Measurements from ENCODE around the gene BTLA.

DNA sequence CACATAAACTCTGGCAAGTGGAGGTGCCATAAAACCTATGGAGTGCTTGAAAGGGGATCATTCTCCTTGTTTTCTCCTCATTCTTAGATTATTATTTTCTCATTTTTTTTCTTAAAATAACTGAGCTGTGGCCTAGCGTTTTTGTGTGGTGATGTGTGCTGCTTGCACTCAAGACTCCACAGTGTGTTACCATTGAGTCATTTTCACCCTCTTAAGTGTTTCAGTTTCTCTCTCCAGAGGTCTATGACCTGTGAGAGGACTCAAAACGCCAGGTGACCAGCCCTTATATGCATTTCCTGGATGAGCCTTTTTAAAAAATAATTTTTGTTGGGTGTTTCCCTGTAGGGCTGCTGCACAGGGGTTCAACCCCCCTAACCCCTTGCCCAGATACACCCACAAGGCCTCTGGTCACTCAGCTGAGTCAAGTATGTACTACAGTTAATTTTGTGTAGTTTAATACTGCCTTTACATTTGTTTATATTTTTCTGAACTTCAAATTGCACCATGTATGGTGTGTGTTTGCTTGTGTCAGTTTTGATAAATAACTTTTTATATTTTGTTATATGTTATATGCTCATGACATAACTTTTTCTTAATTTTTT, 15.4 kb upstream of the BTLA start:
- TF ChIP-seq, protein P1, sequence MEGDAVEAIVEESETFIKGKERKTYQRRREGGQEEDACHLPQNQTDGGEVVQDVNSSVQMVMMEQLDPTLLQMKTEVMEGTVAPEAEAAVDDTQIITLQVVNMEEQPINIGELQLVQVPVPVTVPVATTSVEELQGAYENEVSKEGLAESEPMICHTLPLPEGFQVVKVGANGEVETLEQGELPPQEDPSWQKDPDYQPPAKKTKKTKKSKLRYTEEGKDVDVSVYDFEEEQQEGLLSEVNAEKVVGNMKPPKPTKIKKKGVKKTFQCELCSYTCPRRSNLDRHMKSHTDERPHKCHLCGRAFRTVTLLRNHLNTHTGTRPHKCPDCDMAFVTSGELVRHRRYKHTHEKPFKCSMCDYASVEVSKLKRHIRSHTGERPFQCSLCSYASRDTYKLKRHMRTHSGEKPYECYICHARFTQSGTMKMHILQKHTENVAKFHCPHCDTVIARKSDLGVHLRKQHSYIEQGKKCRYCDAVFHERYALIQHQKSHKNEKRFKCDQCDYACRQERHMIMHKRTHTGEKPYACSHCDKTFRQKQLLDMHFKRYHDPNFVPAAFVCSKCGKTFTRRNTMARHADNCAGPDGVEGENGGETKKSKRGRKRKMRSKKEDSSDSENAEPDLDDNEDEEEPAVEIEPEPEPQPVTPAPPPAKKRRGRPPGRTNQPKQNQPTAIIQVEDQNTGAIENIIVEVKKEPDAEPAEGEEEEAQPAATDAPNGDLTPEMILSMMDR (IDR thresholded peaks at IDR 0.05; ENCODE audit: low read depth, low read length), result no peak
- no peak for TF ChIP-seq EZH2phosphoT487 (IDR thresholded peaks at IDR 0.05; ENCODE audit: low read depth)
